Measurements from ENCODE around the gene ITPRID1. TPM values are rescaled to one million over a fixed set of nuclear protein-coding genes. Genes with fewer than 3 reads are reported as not detected.

The ITPRID1 gene
- total RNA-seq, 2 donors from 2014 or later = not detected

GRCh38 chr7:31494421-31494820 is 19.5 kb upstream of the ITPRID1 start:
- no peak for TF ChIP-seq CTCF (IDR thresholded peaks at IDR 0.05)
- no peak for ATAC-seq (ENCODE audit: insufficient number of reproducible peaks, low FRiP score, low read depth)
- H3K27ac ChIP-seq = no peak overlapping the region

GRCh38 chr7:31495653-31496052 is 18.2 kb upstream of the ITPRID1 start:
- no peak for TF ChIP-seq CTCF (IDR thresholded peaks at IDR 0.05)
- DNase-seq (ENCODE audit: low spot score) (no peak), ATAC-seq (ENCODE audit: insufficient number of reproducible peaks, low FRiP score, low read depth) (no peak)
- H3K36me3 ChIP-seq = no peaks in the 10 kb centered on the region
- H3K4me1 ChIP-seq (ENCODE audit: control insufficient read depth in 1 of 2, low read depth in 2 of 2) = no peaks in the 10 kb centered on the region
- no peak overlapping the region for H3K27ac ChIP-seq
- no peaks in the 10 kb centered on the region for H3K9me3 ChIP-seq
- H3K27me3 ChIP-seq (replicated peaks; ENCODE audit: insufficient read depth) = no peaks in the 10 kb centered on the region
- H3K4me3 ChIP-seq = no peak overlapping the region

More at GRCh38 chr7:31494421-31494820, 19.5 kb upstream of the ITPRID1 start:
- H3K36me3 ChIP-seq = no peaks in the 10 kb centered on the region
- no peaks in the 10 kb centered on the region for H3K27me3 ChIP-seq (replicated peaks; ENCODE audit: insufficient read depth)
- no peaks in the 10 kb centered on the region for H3K4me1 ChIP-seq (ENCODE audit: control insufficient read depth in 1 of 2, low read depth in 2 of 2)
- no peaks in the 10 kb centered on the region for H3K9me3 ChIP-seq
- no peak overlapping the region for H3K4me3 ChIP-seq
- no peak for DNase-seq (ENCODE audit: low spot score)

- Histone ChIP-seq H3K27me3 (replicated peaks; ENCODE audit: insufficient read depth) (no peaks in the 10 kb centered on the region), H3K9me3 (no peaks in the 10 kb centered on the region), H3K4me1 (ENCODE audit: control insufficient read depth in 1 of 2, low read depth in 2 of 2) (no peaks in the 10 kb centered on the region), H3K36me3 (no peaks in the 10 kb centered on the region), H3K27ac (no peak overlapping the region), H3K4me3 (no peak overlapping the region)
- DNase-seq (ENCODE audit: low spot score) = no peak
- no peak for TF ChIP-seq CTCF (IDR thresholded peaks at IDR 0.05)
- no peak for ATAC-seq (ENCODE audit: insufficient number of reproducible peaks, low FRiP score, low read depth)
Measured at GRCh38 chr7:31497516-31497915, 16.4 kb upstream of the ITPRID1 start.

DNA sequence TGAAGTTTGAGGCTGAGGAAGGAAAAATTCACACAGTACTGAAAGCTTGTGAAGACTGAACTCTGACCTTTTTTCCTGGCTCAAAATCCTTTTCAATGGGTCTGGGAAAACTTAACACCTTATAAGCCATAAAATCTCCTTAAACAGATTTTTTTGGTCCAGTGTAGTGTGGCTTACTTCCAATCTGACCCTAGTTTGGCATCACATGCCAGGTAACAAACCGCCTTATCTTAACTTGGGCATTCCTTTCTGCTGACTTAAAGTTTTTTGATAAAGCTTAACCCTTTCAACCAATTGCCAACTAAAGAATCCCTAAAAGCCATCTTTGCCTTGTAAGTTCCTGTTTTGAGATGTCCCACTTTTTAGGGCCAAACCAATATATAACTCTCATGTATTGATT is 13.2 kb upstream of the ITPRID1 start:
- H3K9me3 ChIP-seq = no peaks in the 10 kb centered on the region
- no peak overlapping the region for H3K4me3 ChIP-seq
- H3K27me3 ChIP-seq (replicated peaks; ENCODE audit: insufficient read depth) = no peaks in the 10 kb centered on the region
- ATAC-seq (ENCODE audit: insufficient number of reproducible peaks, low FRiP score, low read depth) (no peak), DNase-seq (ENCODE audit: low spot score) (no peak)
- no peak overlapping the region for H3K27ac ChIP-seq
- no peak for TF ChIP-seq CTCF (IDR thresholded peaks at IDR 0.05)
- H3K4me1 ChIP-seq (ENCODE audit: control insufficient read depth in 1 of 2, low read depth in 2 of 2) = no peaks in the 10 kb centered on the region
- no peaks in the 10 kb centered on the region for H3K36me3 ChIP-seq

- Histone ChIP-seq H3K4me3 (no peak overlapping the region), H3K27ac (no peak overlapping the region), H3K9me3 (no peaks in the 10 kb centered on the region), H3K27me3 (replicated peaks; ENCODE audit: insufficient read depth) (no peaks in the 10 kb centered on the region), H3K4me1 (ENCODE audit: control insufficient read depth in 1 of 2, low read depth in 2 of 2) (no peaks in the 10 kb centered on the region), H3K36me3 (no peaks in the 10 kb centered on the region)
- no peak for TF ChIP-seq CTCF (IDR thresholded peaks at IDR 0.05)
- DNase-seq (ENCODE audit: low spot score) (no peak), ATAC-seq (ENCODE audit: insufficient number of reproducible peaks, low FRiP score, low read depth) (no peak)
Measured at GRCh38 chr7:31508823-31509222, 5.1 kb upstream of the ITPRID1 start.
